Measurements from ENCODE around the gene HS6ST3. TPM values are rescaled to one million over a fixed set of nuclear protein-coding genes. Genes with fewer than 3 reads are reported as not detected.
A peak's percentile ranks its signal among the peaks of the same experiment; 100 is the strongest.

HS6ST3 gene
- total RNA-seq, 1 donor from 2014 or later, result 0.26 TPM

DNA sequence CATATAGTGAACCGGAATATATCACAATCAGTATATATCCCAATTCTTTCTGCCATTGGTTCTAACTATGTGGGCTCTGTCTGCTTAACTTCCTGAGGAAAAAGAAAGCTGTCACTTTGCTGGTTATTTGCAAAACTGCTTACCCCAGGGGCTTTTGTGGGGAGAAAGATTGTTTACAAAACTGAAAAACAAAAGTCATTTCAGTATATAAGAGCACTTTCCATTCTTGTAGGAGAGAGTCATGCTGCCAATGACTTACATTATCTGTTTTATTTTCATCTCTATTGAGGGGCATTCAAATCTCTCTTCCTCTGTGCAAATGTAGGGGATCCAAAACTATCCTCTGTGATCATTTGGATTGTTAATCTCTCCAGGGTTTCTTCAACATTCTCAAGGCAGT lies 3.2 kb upstream of the HS6ST3 start:
- Mint-ChIP-seq H3K27ac (ENCODE audit: unreplicated experiment) (no peak overlapping the region), H3K4me1 (peaks cover 22% of the 10 kb centered on the region), H3K27me3 (ENCODE audit: low read depth) (peaks cover 75% of the 10 kb centered on the region), H3K4me3 (no peak overlapping the region), H3K9me3 (no peaks in the 10 kb centered on the region), H3K36me3 (ENCODE audit: low read depth) (no peaks in the 10 kb centered on the region)
- no peak for DNase-seq (ENCODE audit: low read depth, low spot score)
- TF ChIP-seq, protein P1, sequence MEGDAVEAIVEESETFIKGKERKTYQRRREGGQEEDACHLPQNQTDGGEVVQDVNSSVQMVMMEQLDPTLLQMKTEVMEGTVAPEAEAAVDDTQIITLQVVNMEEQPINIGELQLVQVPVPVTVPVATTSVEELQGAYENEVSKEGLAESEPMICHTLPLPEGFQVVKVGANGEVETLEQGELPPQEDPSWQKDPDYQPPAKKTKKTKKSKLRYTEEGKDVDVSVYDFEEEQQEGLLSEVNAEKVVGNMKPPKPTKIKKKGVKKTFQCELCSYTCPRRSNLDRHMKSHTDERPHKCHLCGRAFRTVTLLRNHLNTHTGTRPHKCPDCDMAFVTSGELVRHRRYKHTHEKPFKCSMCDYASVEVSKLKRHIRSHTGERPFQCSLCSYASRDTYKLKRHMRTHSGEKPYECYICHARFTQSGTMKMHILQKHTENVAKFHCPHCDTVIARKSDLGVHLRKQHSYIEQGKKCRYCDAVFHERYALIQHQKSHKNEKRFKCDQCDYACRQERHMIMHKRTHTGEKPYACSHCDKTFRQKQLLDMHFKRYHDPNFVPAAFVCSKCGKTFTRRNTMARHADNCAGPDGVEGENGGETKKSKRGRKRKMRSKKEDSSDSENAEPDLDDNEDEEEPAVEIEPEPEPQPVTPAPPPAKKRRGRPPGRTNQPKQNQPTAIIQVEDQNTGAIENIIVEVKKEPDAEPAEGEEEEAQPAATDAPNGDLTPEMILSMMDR (conservative IDR thresholded peaks at IDR 0.05), result no peak

- peak overlapping the region; percentile 84 for H3K4me3 Mint-ChIP-seq
These were observed 768 bp upstream of the HS6ST3 start for GRCh38 chr13:96089139-96089538.

GRCh38 chr13:96090240-96091101 lies 564 bp downstream of the HS6ST3 start:
- Mint-ChIP-seq H3K27me3 (ENCODE audit: low read depth) (peaks cover 88% of the 10 kb centered on the region), H3K4me3 (no peak overlapping the region)

More at GRCh38 chr13:96089139-96089538, 768 bp upstream of the HS6ST3 start:
- H3K27ac Mint-ChIP-seq (ENCODE audit: unreplicated experiment), result no peak overlapping the region
- no peak for DNase-seq (ENCODE audit: low read depth, low spot score)
- TF ChIP-seq, protein P1 (conservative IDR thresholded peaks at IDR 0.05), result no peak
- peaks cover 84% of the 10 kb centered on the region for H3K27me3 Mint-ChIP-seq (ENCODE audit: low read depth)
- no peaks in the 10 kb centered on the region for H3K9me3 Mint-ChIP-seq
- no peaks in the 10 kb centered on the region for H3K36me3 Mint-ChIP-seq (ENCODE audit: low read depth)
- H3K4me1 Mint-ChIP-seq, result peaks cover 24% of the 10 kb centered on the region

DNA sequence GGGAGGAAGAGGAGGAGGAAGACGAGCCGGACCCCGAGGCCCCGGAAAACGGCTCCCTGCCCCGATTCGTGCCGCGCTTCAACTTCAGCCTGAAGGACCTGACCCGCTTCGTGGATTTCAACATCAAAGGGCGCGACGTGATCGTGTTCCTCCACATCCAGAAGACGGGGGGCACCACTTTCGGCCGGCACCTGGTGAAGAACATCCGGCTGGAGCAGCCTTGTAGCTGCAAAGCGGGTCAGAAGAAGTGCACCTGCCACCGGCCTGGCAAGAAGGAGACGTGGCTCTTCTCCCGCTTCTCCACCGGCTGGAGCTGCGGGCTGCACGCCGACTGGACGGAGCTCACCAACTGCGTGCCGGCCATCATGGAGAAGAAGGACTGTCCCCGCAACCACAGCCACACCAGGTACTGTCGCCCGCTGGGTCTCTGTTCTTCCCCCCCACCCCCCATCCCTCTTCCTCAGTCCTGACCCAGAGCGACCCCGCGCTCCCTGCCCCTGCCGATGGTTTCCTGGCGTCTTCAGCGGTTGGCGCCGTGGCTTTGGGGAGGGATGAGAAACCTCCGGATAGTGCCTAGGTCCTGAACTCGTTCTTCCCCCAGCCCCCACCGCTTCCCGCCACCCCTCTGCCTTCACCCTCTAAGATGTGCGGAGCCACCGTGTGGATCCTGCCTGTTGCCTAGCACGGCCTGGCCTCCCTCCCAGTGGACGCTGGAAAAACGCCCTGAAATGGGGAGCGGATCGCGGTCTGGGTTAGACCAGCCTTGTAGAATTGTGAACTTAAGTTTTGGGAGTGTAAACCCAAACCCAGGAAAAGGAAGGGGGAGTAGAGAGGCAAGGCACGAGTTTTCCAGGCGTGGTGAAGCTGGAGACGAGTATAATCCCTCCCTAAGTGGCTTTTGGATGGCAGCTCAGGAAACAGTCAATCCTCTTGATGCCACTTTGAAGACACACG lies 1.5 kb downstream of the HS6ST3 start:
- H3K4me3 Mint-ChIP-seq, result peak overlapping the region; percentile 82
- peaks cover 9% of the 10 kb centered on the region for H3K4me1 Mint-ChIP-seq
- H3K9me3 Mint-ChIP-seq, result no peaks in the 10 kb centered on the region
- H3K27me3 Mint-ChIP-seq (ENCODE audit: low read depth), result peaks cover 87% of the 10 kb centered on the region
- TF ChIP-seq, protein P1 (conservative IDR thresholded peaks at IDR 0.05), result no peak
- peak; percentile 19 for DNase-seq (ENCODE audit: low read depth, low spot score)
- no peaks in the 10 kb centered on the region for H3K36me3 Mint-ChIP-seq (ENCODE audit: low read depth)
- no peak overlapping the region for H3K27ac Mint-ChIP-seq (ENCODE audit: unreplicated experiment)

More at GRCh38 chr13:96090240-96091101, 564 bp downstream of the HS6ST3 start:
- no peaks in the 10 kb centered on the region for H3K36me3 Mint-ChIP-seq (ENCODE audit: low read depth)
- H3K9me3 Mint-ChIP-seq, result no peaks in the 10 kb centered on the region
- H3K4me1 Mint-ChIP-seq, result peaks cover 15% of the 10 kb centered on the region
- no peak overlapping the region for H3K27ac Mint-ChIP-seq (ENCODE audit: unreplicated experiment)
- DNase-seq (ENCODE audit: low read depth, low spot score), result peak; percentile 14
- TF ChIP-seq, protein P1 (conservative IDR thresholded peaks at IDR 0.05), result no peak

GRCh38 chr13:96093296-96094006 lies 3.5 kb downstream of the HS6ST3 start:
- Mint-ChIP-seq H3K9me3 (no peaks in the 10 kb centered on the region), H3K27me3 (ENCODE audit: low read depth) (peaks cover 72% of the 10 kb centered on the region), H3K27ac (ENCODE audit: unreplicated experiment) (no peak overlapping the region), H3K4me1 (peaks cover 9% of the 10 kb centered on the region), H3K4me3 (peak overlapping the region; percentile 24), H3K36me3 (ENCODE audit: low read depth) (no peaks in the 10 kb centered on the region)
- TF ChIP-seq, protein P1 (conservative IDR thresholded peaks at IDR 0.05), result no peak
- DNase-seq (ENCODE audit: low read depth, low spot score), result no peak
